Epithelial cell of proximal tubule (primary cell): ENCODE results near the gene TNFRSF19. TPM values are rescaled to one million over a fixed set of nuclear protein-coding genes. Genes with fewer than 3 reads are reported as not detected.

Experiments
- DNase-seq: peaks from one replicate; pipeline ENCODE4 v3.0.0-alpha.2; 2011; ENCODE audit warnings: low read depth
- H3K4me3 ChIP-seq: 2 replicates; pipeline ENCODE4 v1.5.1; 2011; ENCODE audit warnings: low read depth, mild to moderate bottlenecking, low read length
- total RNA-seq: library from RNA; depleted of rRNA; stranded (reverse); fragments of >200 nt; gene quantifications from 2 replicates; pipeline ENCODE4 v1.2.3, GENCODE V29; 2015
- TF ChIP-seq, protein P1 (sequence below): conservative IDR thresholded peaks from 2 replicates; pipeline ENCODE4 v1.5.1; 2012; ENCODE audit warnings: low read depth, mild to moderate bottlenecking, low read length

TNFRSF19 gene
- total RNA-seq, 1 donor from 2014 or later: 8.4 TPM

DNA sequence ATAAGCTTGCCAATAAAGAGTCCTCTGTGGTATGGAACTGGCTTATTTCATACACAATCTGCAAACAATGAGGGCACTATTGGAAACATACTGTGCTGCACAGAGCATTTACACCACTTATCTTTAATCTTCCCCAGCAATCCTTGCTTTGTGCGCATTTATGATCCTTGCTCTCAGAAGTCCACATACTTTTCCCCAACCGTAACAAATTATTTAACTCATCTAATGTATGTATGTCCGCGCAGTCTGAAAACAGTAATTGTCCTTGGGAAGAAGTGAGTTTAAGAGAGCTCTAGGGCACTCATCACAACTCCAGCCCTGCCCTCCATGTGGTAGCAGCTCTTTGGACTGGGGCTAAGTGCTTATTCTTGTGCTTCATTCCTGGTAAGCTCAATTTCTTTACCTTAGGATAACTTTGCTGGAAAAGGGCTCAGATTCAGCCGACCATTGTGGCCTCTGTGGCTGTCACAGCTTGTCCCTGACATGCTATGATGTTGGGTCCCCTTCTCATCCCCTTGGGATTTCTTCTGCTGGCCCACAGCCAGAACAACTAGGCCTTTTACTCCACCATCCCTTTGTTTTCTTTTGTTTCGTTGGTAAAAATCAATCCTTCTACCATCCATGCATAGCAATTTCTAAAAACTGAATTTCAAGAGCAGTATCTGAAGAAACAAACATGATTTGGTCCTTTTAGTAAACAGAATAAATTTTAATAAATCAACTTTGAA, 152.7 kb downstream of the TNFRSF19 start:
- TF ChIP-seq, protein P1, sequence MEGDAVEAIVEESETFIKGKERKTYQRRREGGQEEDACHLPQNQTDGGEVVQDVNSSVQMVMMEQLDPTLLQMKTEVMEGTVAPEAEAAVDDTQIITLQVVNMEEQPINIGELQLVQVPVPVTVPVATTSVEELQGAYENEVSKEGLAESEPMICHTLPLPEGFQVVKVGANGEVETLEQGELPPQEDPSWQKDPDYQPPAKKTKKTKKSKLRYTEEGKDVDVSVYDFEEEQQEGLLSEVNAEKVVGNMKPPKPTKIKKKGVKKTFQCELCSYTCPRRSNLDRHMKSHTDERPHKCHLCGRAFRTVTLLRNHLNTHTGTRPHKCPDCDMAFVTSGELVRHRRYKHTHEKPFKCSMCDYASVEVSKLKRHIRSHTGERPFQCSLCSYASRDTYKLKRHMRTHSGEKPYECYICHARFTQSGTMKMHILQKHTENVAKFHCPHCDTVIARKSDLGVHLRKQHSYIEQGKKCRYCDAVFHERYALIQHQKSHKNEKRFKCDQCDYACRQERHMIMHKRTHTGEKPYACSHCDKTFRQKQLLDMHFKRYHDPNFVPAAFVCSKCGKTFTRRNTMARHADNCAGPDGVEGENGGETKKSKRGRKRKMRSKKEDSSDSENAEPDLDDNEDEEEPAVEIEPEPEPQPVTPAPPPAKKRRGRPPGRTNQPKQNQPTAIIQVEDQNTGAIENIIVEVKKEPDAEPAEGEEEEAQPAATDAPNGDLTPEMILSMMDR: no peak
- no peak overlapping the region for H3K4me3 ChIP-seq
- DNase-seq: no peak

DNA sequence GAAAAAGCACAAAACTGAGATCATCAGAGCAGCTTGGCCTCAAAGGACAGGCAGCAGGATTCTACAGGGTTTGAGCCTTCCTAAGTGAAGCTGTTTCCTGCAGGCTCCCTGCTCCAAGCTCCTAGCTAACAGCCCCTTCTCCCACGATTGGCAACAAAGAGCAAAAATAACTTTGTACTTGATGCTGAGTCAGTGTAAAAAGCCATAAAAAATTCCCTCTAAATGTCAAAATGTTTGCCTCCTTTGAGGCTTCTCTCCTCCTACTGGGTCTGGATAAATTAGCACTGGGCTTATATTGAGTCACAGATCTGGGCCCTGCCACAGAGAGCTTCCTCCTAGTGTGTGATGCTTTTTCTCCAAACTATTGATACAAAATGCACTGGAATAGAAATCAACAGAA, 153.3 kb downstream of the TNFRSF19 start:
- no peak for DNase-seq
- no peak overlapping the region for H3K4me3 ChIP-seq
- TF ChIP-seq, protein P1: no peak

GRCh38 chr13:23724196-23724970, 154.2 kb downstream of the TNFRSF19 start:
- no peak for DNase-seq
- H3K4me3 ChIP-seq: no peak overlapping the region
- TF ChIP-seq, protein P1: no peak

Other genes starting within 250 kb of the TNFRSF19 start
- 66.1 and 70.9 TPM in 2 replicates for gene SACS, start 136.7 kb upstream of the TNFRSF19 start, total RNA-seq